NCI-H2107 (cell line): Measurements from ENCODE around the gene CCDC134.

Source experiments
- DNase-seq: peaks from one replicate; lab custom pipeline; 2025; lab: John Stamatoyannopoulos, UW

Gene CCDC134

GRCh38 chr22:41800348-41801146 is at the start of gene CCDC134:
TSS of gene CCDC134 (plus strand) at chr22:41800679. CDS start at chr22:41808891, 8,212 bp downstream.
- DNase-seq = no peak

GRCh38 chr22:41752011-41752970 is 48.2 kb upstream of the CCDC134 start:
- DNase-seq = no peak

- no peak for DNase-seq
Measured at GRCh38 chr22:41753984-41754383, 46.5 kb upstream of the CCDC134 start.

GRCh38 chr22:41757502-41757901 is 43.0 kb upstream of the CCDC134 start:
- DNase-seq = no peak

GRCh38 chr22:41758231-41758630 is 42.2 kb upstream of the CCDC134 start:
- DNase-seq = no peak

DNA sequence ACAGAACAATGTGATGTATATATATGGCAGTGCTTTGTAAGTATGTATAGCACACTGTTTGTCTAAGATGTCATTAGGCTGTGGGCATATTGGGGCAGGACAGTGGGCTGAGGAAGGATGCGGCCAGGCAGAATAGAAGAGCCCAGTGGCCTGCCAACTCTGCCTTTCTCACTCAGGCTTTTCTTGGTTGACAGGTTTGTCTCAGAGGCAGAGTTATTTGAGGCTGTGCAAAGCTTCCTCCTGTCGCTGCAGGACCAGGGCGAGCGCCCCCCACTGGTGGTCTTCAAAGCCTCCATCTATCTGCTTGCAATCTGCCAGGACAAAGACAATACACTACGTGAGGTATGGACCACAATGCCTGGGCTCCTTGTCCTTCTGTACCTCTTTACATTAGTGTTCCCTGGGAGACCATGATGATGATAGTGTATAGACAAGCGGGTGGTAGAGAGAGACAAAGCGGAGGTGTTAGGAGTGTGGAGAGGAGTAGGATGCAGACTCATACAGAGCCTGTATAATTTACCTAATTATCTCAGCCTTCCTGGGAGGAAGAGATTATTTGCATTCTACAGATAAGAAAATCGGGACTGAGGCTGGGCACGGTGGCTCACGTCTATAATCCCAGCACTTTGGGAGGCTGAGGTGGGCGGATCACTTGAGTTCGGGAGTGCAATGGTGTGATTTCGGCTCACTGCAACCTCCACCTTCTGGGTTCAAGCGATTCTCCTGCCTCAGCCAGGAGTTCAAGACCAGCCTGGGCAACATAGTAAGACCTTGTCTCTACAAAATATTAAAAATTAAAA is 37.3 kb upstream of the CCDC134 start:
- DNase-seq = no peak

DNA sequence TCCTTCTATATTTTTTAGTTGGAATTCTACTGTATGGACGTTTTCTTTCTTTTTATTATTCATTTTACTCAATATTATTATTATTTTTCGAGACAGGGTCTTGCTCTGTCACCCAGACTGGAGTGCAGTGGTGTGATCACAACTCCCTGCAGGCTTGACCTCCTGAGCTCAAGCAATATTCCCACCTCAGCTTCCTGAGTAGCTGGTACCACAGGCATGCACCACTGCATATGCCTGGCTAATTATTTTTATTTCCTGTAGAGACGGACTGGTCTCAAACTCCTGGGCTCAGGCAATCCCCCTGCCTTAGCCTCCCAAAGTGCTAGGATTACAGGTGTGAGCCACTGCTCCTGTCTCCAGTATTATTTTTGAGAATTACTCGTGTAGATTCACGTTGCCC is 34.0 kb upstream of the CCDC134 start:
- no peak for DNase-seq

- no peak for DNase-seq
Measured at GRCh38 chr22:41768430-41768829, 32.0 kb upstream of the CCDC134 start.

- DNase-seq = no peak
Measured at GRCh38 chr22:41770715-41771468, 29.6 kb upstream of the CCDC134 start.

- DNase-seq = no peak
Measured at GRCh38 chr22:41772198-41772597, 28.3 kb upstream of the CCDC134 start.

- no peak for DNase-seq
Measured at GRCh38 chr22:41772645-41773044, 27.8 kb upstream of the CCDC134 start.

DNA sequence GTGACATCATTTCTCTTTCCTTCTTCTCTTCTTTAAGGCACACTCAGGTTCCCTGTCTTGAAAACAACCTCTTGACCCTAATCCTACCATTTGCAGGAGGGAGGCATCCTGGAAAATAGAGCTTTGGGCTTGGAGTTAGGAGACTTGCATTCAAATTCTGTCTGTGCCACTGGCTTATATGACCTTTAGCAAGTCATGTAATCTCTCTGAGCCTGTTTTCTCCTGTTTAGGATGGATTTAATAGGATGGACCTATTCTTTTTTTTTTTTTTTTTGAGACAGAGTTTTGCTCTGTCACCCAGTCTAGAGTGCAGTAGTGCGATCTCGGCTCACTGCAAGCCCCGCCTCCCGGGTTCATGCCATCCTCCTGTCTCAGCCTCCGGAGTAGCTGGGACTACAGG is 25.1 kb upstream of the CCDC134 start:
- no peak for DNase-seq

DNA sequence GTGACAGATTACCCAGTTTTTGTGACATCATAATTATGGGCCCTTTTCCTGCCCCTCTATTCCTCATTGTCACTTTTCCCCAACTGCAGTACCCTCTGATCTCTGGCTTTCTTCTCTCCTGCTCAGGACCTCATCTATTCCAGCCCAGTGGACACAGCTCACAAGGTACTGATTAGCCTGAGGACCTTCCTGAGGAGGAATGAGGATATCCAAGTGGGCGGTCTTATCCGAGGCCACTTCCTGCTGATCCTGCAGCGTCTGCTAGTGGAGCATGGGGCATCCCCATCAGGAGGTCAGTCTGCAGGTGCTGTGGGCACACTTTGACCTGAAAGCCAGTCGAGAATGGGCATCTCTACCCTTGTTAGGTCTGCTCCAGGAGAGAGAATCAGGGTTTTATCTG is 24.5 kb upstream of the CCDC134 start:
- DNase-seq = no peak

DNA sequence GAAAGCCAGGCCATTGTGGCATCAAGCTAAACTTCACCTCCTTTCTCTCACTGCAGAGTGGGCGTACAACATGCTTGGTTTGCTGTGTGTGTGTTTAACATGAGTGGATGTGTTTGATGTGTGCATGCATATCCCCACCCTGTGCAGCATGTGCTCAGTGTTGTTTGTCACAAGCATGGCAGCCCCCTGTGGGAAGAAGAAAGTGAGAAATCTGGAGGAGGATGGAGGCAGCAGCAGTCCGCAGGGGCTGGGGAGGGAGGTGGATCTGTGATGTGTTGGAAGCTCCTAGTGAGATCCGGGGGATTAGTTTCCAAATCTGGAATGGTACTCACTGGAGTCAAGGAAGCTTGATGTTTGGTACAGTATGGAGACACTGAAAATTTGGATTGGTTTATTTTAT is 24.1 kb upstream of the CCDC134 start:
- no peak for DNase-seq

DNA sequence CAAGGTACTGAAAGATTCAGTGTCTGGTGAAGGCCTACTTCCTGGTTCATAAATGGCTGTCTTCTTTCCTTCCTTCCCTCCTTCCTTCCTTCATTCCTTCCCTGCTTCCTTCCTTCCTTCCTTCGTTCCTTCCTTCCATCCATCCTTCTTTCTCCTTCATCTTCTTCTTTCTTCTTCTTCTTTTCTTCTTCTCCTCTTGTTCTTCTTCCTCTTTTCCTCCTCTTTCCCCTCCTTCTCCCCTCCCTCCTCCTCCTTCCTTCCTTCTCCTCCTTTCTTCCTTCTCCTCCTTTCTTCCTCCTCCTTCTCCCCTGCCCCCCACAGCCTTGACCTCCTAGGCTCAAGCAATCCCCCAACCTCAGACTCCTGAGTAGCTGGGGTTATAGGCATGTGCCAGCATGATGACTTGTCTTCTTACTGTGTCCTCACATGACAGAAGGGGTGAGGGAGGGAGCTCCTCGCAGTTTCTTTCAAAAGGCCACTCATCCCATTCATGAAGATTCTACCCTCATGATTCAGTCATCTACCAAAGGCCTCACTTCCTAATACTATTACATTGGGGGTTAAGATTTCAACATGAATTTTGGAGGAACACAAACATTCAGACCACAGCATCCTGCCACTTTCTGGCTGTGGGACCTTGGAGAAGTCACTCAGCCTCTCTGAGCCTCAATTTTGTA is 22.6 kb upstream of the CCDC134 start:
- DNase-seq = no peak

GRCh38 chr22:41779929-41780505 is 20.5 kb upstream of the CCDC134 start:
- no peak for DNase-seq

DNA sequence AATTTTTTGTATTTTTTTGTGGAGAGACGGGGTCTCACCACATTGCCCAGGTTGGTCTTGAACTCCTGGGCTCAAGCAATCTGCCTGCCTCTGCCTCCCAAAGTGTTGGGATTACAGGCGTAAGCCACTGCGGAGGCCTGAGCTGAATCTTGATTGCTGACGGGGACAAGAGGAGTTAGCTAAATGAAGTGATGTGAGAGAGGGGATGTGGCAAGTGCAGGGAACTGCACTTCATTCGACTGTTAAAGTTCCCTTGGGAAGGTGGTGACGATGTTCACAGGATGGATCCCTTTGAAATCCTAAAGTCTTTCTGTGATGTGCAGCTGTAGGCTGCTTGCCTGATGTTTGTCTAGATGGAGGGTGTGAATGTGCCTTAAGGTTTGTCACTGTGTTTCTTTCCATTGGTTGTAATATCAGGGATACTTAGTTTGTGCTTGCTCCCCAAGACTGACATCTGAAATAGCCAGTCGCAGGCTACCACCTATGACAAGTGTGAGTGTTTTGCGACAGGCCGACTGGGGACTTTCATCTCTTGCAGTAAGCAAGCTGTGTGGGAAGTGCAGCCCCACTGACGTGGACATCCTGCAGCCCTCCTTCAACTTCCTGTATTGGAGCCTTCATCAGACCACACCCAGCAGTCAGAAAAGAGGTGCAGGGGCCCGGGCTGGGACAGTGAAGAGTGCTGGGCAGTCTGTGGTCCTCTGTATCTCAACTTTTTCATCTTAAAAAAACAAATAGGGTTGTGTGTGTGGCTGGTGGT is 19.6 kb upstream of the CCDC134 start:
- DNase-seq = no peak

DNA sequence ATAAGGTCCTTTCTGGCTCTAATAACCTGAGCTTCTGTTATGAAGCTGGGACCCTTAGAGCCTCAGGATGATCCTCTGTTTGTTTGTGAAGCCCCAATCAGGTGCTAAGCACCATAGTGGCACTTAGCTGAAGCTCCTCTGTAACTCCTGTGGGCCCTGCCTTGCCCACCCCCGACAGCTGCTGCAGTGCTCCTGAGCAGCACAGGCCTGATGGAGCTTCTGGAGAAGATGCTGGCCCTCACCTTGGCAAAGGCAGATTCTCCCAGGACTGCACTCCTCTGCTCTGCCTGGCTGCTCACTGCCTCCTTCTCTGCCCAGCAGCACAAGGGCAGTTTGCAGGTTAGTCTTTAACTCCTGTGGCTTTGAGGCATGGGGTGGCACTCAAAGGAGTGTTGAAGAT is 19.0 kb upstream of the CCDC134 start:
- no peak for DNase-seq

- no peak for DNase-seq
Measured at GRCh38 chr22:41782316-41782715, 18.2 kb upstream of the CCDC134 start.

GRCh38 chr22:41782751-41783150 is 17.7 kb upstream of the CCDC134 start:
- no peak for DNase-seq
